PC-9 (cell line): Measurements from ENCODE around the gene ALG2. TPM values are rescaled to one million over a fixed set of nuclear protein-coding genes. Genes with fewer than 3 reads are reported as not detected.
A peak's percentile ranks its signal among the peaks of the same experiment; 100 is the strongest.

ENCODE experiments used
- BruUV-seq: library from RNA; stranded (reverse); fragments of 400-500 nt; replicated peaks from 2 replicates; lab custom pipeline; 2021; lab: Mats Ljungman, UMichigan
- CTCF ChIA-PET: fragments of 300-600 bp; sonication (Branson Sonifier 250); formaldehyde crosslinking; loops from one replicate; lab custom pipeline; 2022; ENCODE audit warnings: antibody characterized with exemption; lab: Charles Lee
- POLR2A ChIA-PET: fragments of 300-600 bp; sonication (Branson Sonifier 250); formaldehyde crosslinking; loops from one replicate; lab custom pipeline; 2022; ENCODE audit warnings: antibody characterized with exemption; ENCODE audit not compliant: unreplicated experiment; lab: Charles Lee
- DNase-seq, 2 experiments: peaks; one replicate each; pipeline versions ENCODE4 v3.0.0 to v3.0.0-alpha.2; 2015 to 2022; ENCODE audit warnings: mixed read lengths in 1 of 2
- H2AFZ ChIP-seq: fragments of 200-600 bp; sonication (generic); 2 replicates; pipeline ENCODE4 v1.8.1; 2017; ENCODE audit warnings: antibody characterized with exemption
- H3F3A ChIP-seq: fragments of 200-600 bp; sonication (generic); 2 replicates; pipeline ENCODE4 v1.8.1; 2017; ENCODE audit warnings: antibody characterized with exemption, mild to moderate bottlenecking, low read depth; ENCODE audit not compliant: insufficient read depth
- H3K27ac ChIP-seq: fragments of 200-600 bp; sonication (generic); 2 replicates; pipeline ENCODE4 v1.6.1; 2016; ENCODE audit warnings: mixed run types
- H3K27me3 ChIP-seq: fragments of 200-600 bp; sonication (generic); 2 replicates; pipeline ENCODE4 v1.6.1; 2016; ENCODE audit warnings: low read depth, mixed run types; ENCODE audit not compliant: insufficient read depth
- H3K36me3 ChIP-seq: fragments of 200-600 bp; sonication (generic); 2 replicates; pipeline ENCODE4 v1.6.1; 2016; ENCODE audit warnings: low read depth, mixed run types
- H3K4me1 ChIP-seq: fragments of 200-600 bp; sonication (generic); replicated peaks from 2 replicates; pipeline ENCODE4 v1.6.1; 2016; ENCODE audit warnings: mixed run types; ENCODE audit not compliant: insufficient read depth
- H3K4me2 ChIP-seq: fragments of 200-600 bp; sonication (generic); 2 replicates; pipeline ENCODE4 v1.6.1; 2017; ENCODE audit warnings: mixed run types
- H3K4me3 ChIP-seq: fragments of 200-600 bp; sonication (generic); 2 replicates; pipeline ENCODE4 v1.6.1; 2016; ENCODE audit warnings: mixed run types
- H3K79me2 ChIP-seq: fragments of 200-600 bp; sonication (generic); 2 replicates; pipeline ENCODE4 v1.6.1; 2017; ENCODE audit warnings: low read depth, mixed run types
- H3K9me2 ChIP-seq: fragments of 200-600 bp; sonication (generic); 2 replicates; pipeline ENCODE4 v1.8.1; 2017; ENCODE audit warnings: mild to moderate bottlenecking; ENCODE audit not compliant: insufficient read depth
- H3K9me3 ChIP-seq: fragments of 200-600 bp; sonication (generic); 2 replicates; pipeline ENCODE4 v1.8.1; 2016; ENCODE audit warnings: low read depth; ENCODE audit not compliant: insufficient read depth
- H4K20me1 ChIP-seq: fragments of 200-600 bp; sonication (generic); 2 replicates; pipeline ENCODE4 v1.8.1; 2017; ENCODE audit not compliant: insufficient read depth
- CTCF ChIP-seq: fragments of 200-600 bp; sonication (generic); conservative IDR thresholded peaks from 2 replicates; pipeline ENCODE4 v1.6.1; 2017; ENCODE audit warnings: mixed run types, antibody characterized with exemption, mild to moderate bottlenecking, moderate library complexity
- EZH2 ChIP-seq: fragments of 200-600 bp; sonication (generic); IDR thresholded peaks from 2 replicates; pipeline ENCODE4 v1.8.0; 2017; ENCODE audit warnings: antibody characterized with exemption, low read depth
- intact Hi-C: fragments of 100-400 bp; cut with micrococcal nuclease; formaldehyde crosslinking; loops from one replicate; pipeline ENCODE4 v1.10.0; 2022; ENCODE audit not compliant: unreplicated experiment
- total RNA-seq: library from RNA; stranded (reverse); gene quantifications from 2 replicates; pipeline ENCODE4 v1.2.3, GENCODE V29; 2021

The ALG2 gene
- total RNA-seq, 1 experiment from 2014 or later: 30.2 TPM

GRCh38 chr9:99266255-99267023 lies 44.7 kb upstream of the ALG2 start:
- DNase-seq: peak in 1 of 2 experiments; percentile 57
- no peak overlapping the region for H3K4me3 ChIP-seq

GRCh38 chr9:99265691-99266090 lies 43.9 kb upstream of the ALG2 start:
- TF ChIP-seq CTCF: no peak
- no peak for TF ChIP-seq EZH2
- Histone ChIP-seq H3K4me3 (no peak overlapping the region), H4K20me1 (no peaks in the 10 kb centered on the region), H3K4me1 (no peaks in the 10 kb centered on the region), H3K27me3 (no peaks in the 10 kb centered on the region), H2AFZ (no peak overlapping the region), H3K79me2 (no peaks in the 10 kb centered on the region), H3K9me3 (no peaks in the 10 kb centered on the region), H3K27ac (no peak overlapping the region), H3K4me2 (no peak overlapping the region), H3K9me2 (no peaks in the 10 kb centered on the region), H3F3A (no peaks in the 10 kb centered on the region), H3K36me3 (no peaks in the 10 kb centered on the region)
- POLR2A ChIA-PET: interaction anchor here (0.6 kb wide), 1 partner anchor 239 kb away, joined by 7 read pairs; no protein-coding TSS in a partner anchor
- intact Hi-C loops: loop anchor here (1.0 to 5.0 kb wide), 4 partner anchors 83 to 1057 kb away; no protein-coding TSS in a partner anchor
- no TSS peak for BruUV-seq
- CTCF ChIA-PET: interaction anchor here (0.6 kb wide), 2 partner anchors 44 to 105 kb away, joined by 3 read pairs; partner anchors contain the start of genes ALG2 and SEC61B
- no peak for DNase-seq

More at GRCh38 chr9:99266255-99267023, 44.7 kb upstream of the ALG2 start:
- Histone ChIP-seq H3F3A (no peaks in the 10 kb centered on the region), H3K79me2 (no peaks in the 10 kb centered on the region), H3K36me3 (no peaks in the 10 kb centered on the region), H4K20me1 (no peaks in the 10 kb centered on the region), H3K9me3 (no peaks in the 10 kb centered on the region), H3K27ac (no peak overlapping the region), H3K27me3 (no peaks in the 10 kb centered on the region), H3K9me2 (no peaks in the 10 kb centered on the region), H3K4me2 (peak overlapping the region; percentile 51), H3K4me1 (no peaks in the 10 kb centered on the region), H2AFZ (0 out of 2 replicates have a peak overlapping the region, but pooled peaks have one; percentile 3)
- no TSS peak for BruUV-seq
- ChIA-PET CTCF (interaction anchor here (0.6 to 0.7 kb wide), 3 partner anchors 43 to 106 kb away, joined by 3 read pairs; partner anchors contain the start of genes ALG2 and SEC61B), POLR2A (interaction anchor here (0.6 kb wide), 1 partner anchor 238 kb away, joined by 7 read pairs; no protein-coding TSS in a partner anchor)
- TF ChIP-seq EZH2: no peak
- TF ChIP-seq CTCF: peak; percentile 83
- intact Hi-C loops: loop anchor here (1.0 to 5.0 kb wide), 4 partner anchors 84 to 1056 kb away; no protein-coding TSS in a partner anchor

- Histone ChIP-seq H3K9me2 (no peaks in the 10 kb centered on the region), H4K20me1 (no peaks in the 10 kb centered on the region), H2AFZ (no peak overlapping the region), H3K27ac (no peak overlapping the region), H3K4me2 (no peak overlapping the region), H3K36me3 (no peaks in the 10 kb centered on the region), H3F3A (no peaks in the 10 kb centered on the region), H3K27me3 (no peaks in the 10 kb centered on the region), H3K4me3 (no peak overlapping the region), H3K79me2 (no peaks in the 10 kb centered on the region), H3K4me1 (no peaks in the 10 kb centered on the region), H3K9me3 (no peaks in the 10 kb centered on the region)
- TF ChIP-seq EZH2: no peak
- peak; percentile 37; the same call in 1 of the 2 replicates for TF ChIP-seq CTCF
- no peak for DNase-seq
- no TSS peak for BruUV-seq
- CTCF ChIA-PET: no interaction called here
- intact Hi-C loops: no loop called here
- POLR2A ChIA-PET: no interaction called here
These were observed 42.4 kb upstream of the ALG2 start for GRCh38 chr9:99264070-99264680.
